ENCODE data around the gene CFLAR. TPM values are rescaled to one million over a fixed set of nuclear protein-coding genes. Genes with fewer than 3 reads are reported as not detected.

CFLAR gene
- total and polyA plus RNA-seq, 8 donors, result 34.6 to 101 (median 49.7) TPM

DNA sequence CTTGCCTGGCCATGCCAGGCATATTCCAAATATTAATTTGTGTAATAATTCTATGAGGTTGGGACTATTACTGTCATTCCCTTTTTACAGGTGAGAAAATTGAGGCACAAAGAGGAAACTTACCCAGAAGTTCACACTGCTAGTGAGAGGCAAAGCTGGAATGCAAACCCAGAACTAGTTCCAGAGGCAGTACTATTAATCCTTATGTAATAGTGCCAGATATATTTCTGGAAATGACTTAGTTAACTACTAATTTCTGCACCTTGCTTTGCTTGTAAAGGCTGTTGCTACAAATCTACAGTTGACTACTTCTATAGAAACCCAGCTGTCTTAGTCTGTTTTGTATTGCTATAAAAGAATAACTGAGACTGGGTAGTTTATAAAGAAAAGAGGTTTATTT, 5.3 kb upstream of the CFLAR start:
- intact Hi-C loops (cut with DNase I), result no loop called here
- Histone ChIP-seq H3K36me3 (no peaks in the 10 kb centered on the region), H3K27me3 (no peaks in the 10 kb centered on the region), H3K4me1 (peaks cover 0 to 5% (median 0%) of the 10 kb centered on the region in 3 donors), H3K4me3 (no peak overlapping the region), H3K9me3 (no peaks in the 10 kb centered on the region), H3K27ac (no peak overlapping the region)
- DNase-seq (no peak), ATAC-seq (no peak), FAIRE-seq (no peak)
- TF ChIP-seq, protein P1, sequence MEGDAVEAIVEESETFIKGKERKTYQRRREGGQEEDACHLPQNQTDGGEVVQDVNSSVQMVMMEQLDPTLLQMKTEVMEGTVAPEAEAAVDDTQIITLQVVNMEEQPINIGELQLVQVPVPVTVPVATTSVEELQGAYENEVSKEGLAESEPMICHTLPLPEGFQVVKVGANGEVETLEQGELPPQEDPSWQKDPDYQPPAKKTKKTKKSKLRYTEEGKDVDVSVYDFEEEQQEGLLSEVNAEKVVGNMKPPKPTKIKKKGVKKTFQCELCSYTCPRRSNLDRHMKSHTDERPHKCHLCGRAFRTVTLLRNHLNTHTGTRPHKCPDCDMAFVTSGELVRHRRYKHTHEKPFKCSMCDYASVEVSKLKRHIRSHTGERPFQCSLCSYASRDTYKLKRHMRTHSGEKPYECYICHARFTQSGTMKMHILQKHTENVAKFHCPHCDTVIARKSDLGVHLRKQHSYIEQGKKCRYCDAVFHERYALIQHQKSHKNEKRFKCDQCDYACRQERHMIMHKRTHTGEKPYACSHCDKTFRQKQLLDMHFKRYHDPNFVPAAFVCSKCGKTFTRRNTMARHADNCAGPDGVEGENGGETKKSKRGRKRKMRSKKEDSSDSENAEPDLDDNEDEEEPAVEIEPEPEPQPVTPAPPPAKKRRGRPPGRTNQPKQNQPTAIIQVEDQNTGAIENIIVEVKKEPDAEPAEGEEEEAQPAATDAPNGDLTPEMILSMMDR (IDR thresholded peaks at IDR 0.05), result no peak

DNA sequence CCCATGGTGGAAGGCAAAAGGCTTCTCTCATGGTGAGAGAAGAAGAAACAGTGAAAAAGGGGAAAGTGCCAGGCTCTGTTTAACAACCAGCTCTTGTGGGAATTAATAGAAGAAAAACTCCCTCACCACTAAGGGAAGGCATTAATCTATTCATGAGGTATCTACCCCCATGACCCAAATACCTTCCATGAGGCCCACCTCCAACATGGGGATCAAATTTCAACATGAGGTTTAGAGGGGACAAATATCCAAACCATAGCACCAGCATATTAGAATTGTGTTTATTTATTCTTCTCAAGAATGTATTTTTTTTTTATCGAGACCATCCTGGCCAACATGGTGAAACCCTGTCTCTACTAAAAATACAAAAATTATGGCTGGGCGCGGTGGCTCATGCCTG, 4.9 kb upstream of the CFLAR start:
- intact Hi-C loops (cut with DNase I), result no loop called here
- no peaks in the 10 kb centered on the region for H3K27me3 ChIP-seq
- H3K4me1 ChIP-seq, result peaks cover 0 to 5% (median 0%) of the 10 kb centered on the region in 3 donors
- H3K36me3 ChIP-seq, result no peaks in the 10 kb centered on the region
- FAIRE-seq, result no peak
- H3K4me3 ChIP-seq, result no peak overlapping the region
- no peak for DNase-seq
- WGBS, 2 donors, result 96 to 98% methylated on average over 3 of the region's 3 CpGs
- TF ChIP-seq, protein P1 (IDR thresholded peaks at IDR 0.05), result no peak
- ATAC-seq, result no peak
- no peak overlapping the region for H3K27ac ChIP-seq
- no peaks in the 10 kb centered on the region for H3K9me3 ChIP-seq

GRCh38 chr2:201114350-201114749, 1.6 kb upstream of the CFLAR start:
- 55 to 60% methylated on average over 4 of the region's 4 CpGs for WGBS, 2 donors
- intact Hi-C loops (cut with DNase I), result no loop called here
- no peak for ATAC-seq
- Histone ChIP-seq H3K4me1 (peaks cover 0 to 5% (median 0%) of the 10 kb centered on the region in 3 donors), H3K27me3 (no peaks in the 10 kb centered on the region), H3K9me3 (no peaks in the 10 kb centered on the region), H3K27ac (no peak overlapping the region), H3K36me3 (no peaks in the 10 kb centered on the region), H3K4me3 (no peak overlapping the region)
- DNase-seq, result no peak
- TF ChIP-seq, protein P1 (IDR thresholded peaks at IDR 0.05), result no peak
- FAIRE-seq, result no peak

DNA sequence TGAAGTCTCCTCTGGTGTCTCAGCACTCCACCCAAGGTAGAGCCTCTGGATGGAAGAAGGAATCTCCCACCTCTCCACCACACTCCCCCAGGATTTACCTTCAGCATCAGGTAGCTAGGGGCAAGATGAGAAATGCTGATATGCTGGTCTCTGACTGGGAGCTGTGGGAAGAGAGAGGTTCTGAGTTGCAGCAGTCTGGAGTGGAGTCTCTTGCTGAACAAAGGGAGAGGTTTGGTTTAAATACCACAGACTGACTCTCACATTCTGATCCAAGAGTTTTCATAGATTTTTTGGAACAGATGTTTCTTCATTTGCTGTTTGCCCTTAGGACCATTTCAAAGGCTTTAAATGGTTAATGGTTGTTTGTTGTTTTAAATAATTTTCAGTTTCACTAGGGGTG, 1.1 kb upstream of the CFLAR start:
- H3K9me3 ChIP-seq, result no peaks in the 10 kb centered on the region
- intact Hi-C loops (cut with DNase I), result loop anchor here in 1 of 3 donors (5.0 kb wide), 1 partner anchor 42 kb away; no protein-coding TSS in a partner anchor

More for the DNA sequence above, 1.1 kb upstream of the CFLAR start:
- H3K4me1 ChIP-seq, result peaks cover 0 to 5% (median 0%) of the 10 kb centered on the region in 3 donors
- no peaks in the 10 kb centered on the region for H3K36me3 ChIP-seq
- FAIRE-seq (no peak), ATAC-seq (no peak), DNase-seq (no peak)
- H3K4me3 ChIP-seq, result peak overlapping the region in 1 of 4 donors; percentile 6
- no peaks in the 10 kb centered on the region for H3K27me3 ChIP-seq
- H3K27ac ChIP-seq, result peak overlapping the region in 2 of 4 donors; percentile 99 to 100
- TF ChIP-seq, protein P1 (IDR thresholded peaks at IDR 0.05), result no peak
